ENCODE results near the gene PGGHG. TPM values are rescaled to one million over a fixed set of nuclear protein-coding genes. Genes with fewer than 3 reads are reported as not detected.
A peak's percentile ranks its signal among the peaks of the same experiment; 100 is the strongest.

PGGHG gene
- total RNA-seq, 4 donors from 2014 or later: 13.3 to 23.7 (median 18.8) TPM

GRCh38 chr11:278001-278951 lies 10.7 kb upstream of the PGGHG start, which contains the start of gene NLRP6:
Gene NLRP6 (plus strand): TSS chr11:278407. CDS start chr11:278570, 163 bp downstream.
- H3K4me3 ChIP-seq: peak within 1 kb of the TSS in 3 of 4 donors; percentile 33 to 48 (median 38)
- WGBS: 79% methylated on average over 17 of the region's 21 CpGs
- intact Hi-C loops (cut with DNase I): no loop called here
- TF ChIP-seq EP300 (IDR thresholded peaks at IDR 0.05) (no peak), CTCF (IDR thresholded peaks at IDR 0.05) (no peak), POLR2A (IDR thresholded peaks at IDR 0.05; ENCODE audit: low read depth) (no peak), POLR2AphosphoS5 (IDR thresholded peaks at IDR 0.05) (no peak)
- H3K27ac ChIP-seq (replicated peaks in 1 of 4): no peak within 1 kb of the TSS
- no peak for DNase-seq (ENCODE audit: extremely low spot score)
- no peaks in the 10 kb centered on the region for H3K36me3 ChIP-seq
- H3K27me3 ChIP-seq: peaks cover 5 to 56% (median 46%) of the 10 kb centered on the region in 4 donors
- H3K4me1 ChIP-seq: peaks cover 20 to 35% (median 32%) of the 10 kb centered on the region in 4 donors
- H3K9me3 ChIP-seq: no peaks in the 10 kb centered on the region

- H3K9me3 ChIP-seq: no peaks in the 10 kb centered on the region
- no peak for DNase-seq (ENCODE audit: extremely low spot score)
- WGBS: 16% methylated on average over 9 of the region's 97 CpGs
- peak overlapping the region; percentile 7 to 48 (median 36) for H3K4me3 ChIP-seq
- peaks cover 20 to 35% (median 32%) of the 10 kb centered on the region in 4 donors for H3K4me1 ChIP-seq
- no peak overlapping the region for H3K27ac ChIP-seq (replicated peaks in 1 of 4)
- intact Hi-C loops (cut with DNase I): no loop called here
- H3K27me3 ChIP-seq: peaks cover 5 to 66% (median 48%) of the 10 kb centered on the region in 4 donors
- no peaks in the 10 kb centered on the region for H3K36me3 ChIP-seq
- TF ChIP-seq CTCF (IDR thresholded peaks at IDR 0.05) (no peak), EP300 (IDR thresholded peaks at IDR 0.05) (no peak), POLR2A (IDR thresholded peaks at IDR 0.05; ENCODE audit: low read depth) (no peak), POLR2AphosphoS5 (IDR thresholded peaks at IDR 0.05) (no peak)
Observed at GRCh38 chr11:279040-279965, 9.6 kb upstream of the PGGHG start.

- Histone ChIP-seq H3K27me3 (peaks cover 5 to 75% (median 48%) of the 10 kb centered on the region in 4 donors), H3K9me3 (no peaks in the 10 kb centered on the region), H3K27ac (replicated peaks in 1 of 4) (no peak overlapping the region), H3K4me1 (peaks cover 20 to 35% (median 32%) of the 10 kb centered on the region in 4 donors), H3K4me3 (peak overlapping the region; percentile 7 to 48 (median 36)), H3K36me3 (no peaks in the 10 kb centered on the region)
- WGBS: no CpG with 5 or more reads among the region's 85 CpGs
- no peak for DNase-seq (ENCODE audit: extremely low spot score)
- intact Hi-C loops (cut with DNase I): no loop called here
- TF ChIP-seq CTCF (IDR thresholded peaks at IDR 0.05): no peak
Observed at GRCh38 chr11:279966-280705, 8.8 kb upstream of the PGGHG start.

DNA sequence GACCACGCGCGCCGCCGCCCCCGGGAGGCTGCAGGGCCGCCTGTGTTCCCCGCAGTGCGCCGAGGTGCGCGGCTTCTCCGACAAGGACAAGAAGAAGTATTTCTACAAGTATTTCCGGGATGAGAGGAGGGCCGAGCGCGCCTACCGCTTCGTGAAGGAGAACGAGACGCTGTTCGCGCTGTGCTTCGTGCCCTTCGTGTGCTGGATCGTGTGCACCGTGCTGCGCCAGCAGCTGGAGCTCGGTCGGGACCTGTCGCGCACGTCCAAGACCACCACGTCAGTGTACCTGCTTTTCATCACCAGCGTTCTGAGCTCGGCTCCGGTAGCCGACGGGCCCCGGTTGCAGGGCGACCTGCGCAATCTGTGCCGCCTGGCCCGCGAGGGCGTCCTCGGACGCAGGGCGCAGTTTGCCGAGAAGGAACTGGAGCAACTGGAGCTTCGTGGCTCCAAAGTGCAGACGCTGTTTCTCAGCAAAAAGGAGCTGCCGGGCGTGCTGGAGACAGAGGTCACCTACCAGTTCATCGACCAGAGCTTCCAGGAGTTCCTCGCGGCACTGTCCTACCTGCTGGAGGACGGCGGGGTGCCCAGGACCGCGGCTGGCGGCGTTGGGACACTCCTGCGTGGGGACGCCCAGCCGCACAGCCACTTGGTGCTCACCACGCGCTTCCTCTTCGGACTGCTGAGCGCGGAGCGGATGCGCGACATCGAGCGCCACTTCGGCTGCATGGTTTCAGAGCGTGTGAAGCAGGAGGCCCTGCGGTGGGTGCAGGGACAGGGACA lies 8.0 kb upstream of the PGGHG start:
- Histone ChIP-seq H3K36me3 (no peaks in the 10 kb centered on the region), H3K4me3 (peak overlapping the region; percentile 7 to 48 (median 36)), H3K4me1 (peaks cover 20 to 35% (median 32%) of the 10 kb centered on the region in 4 donors), H3K27me3 (peaks cover 5 to 82% (median 48%) of the 10 kb centered on the region in 4 donors), H3K27ac (replicated peaks in 1 of 4) (no peak overlapping the region), H3K9me3 (no peaks in the 10 kb centered on the region)
- intact Hi-C loops (cut with DNase I): no loop called here
- TF ChIP-seq CTCF (IDR thresholded peaks at IDR 0.05): no peak
- no peak for TF ChIP-seq EP300 (IDR thresholded peaks at IDR 0.05)
- no peak for TF ChIP-seq POLR2AphosphoS5 (IDR thresholded peaks at IDR 0.05)
- TF ChIP-seq POLR2A (IDR thresholded peaks at IDR 0.05; ENCODE audit: low read depth): no peak
- 15% methylated on average over 41 of the region's 79 CpGs for WGBS
- no peak for DNase-seq (ENCODE audit: extremely low spot score)

All from esophagus muscularis mucosa (tissue), 4 donors.